Small intestine (tissue), 7 donors: Measurements from ENCODE around the gene EIF2B1. TPM values are rescaled to one million over a fixed set of nuclear protein-coding genes. Genes with fewer than 3 reads are reported as not detected.

Experiments used
- DNase-seq, 2 donors: peaks; one replicate each; pipeline versions ENCODE4 v3.0.0 to v3.0.0-alpha.2; 2013
- FAIRE-seq: peaks from 2 replicates; lab custom pipeline; 2012; peaks lifted over from hg19 to GRCh38; lab: Jason Lieb, UNC
- H3K27ac ChIP-seq, 3 donors: one replicate each; pipeline ENCODE4 v1.5.1; 2013; ENCODE audit warnings: low read length in 2 of 3, mild to moderate bottlenecking in 2 of 3, control low read depth in 1 of 3, inconsistent platforms in 1 of 3, low read depth in 1 of 3, moderate library complexity in 1 of 3
- H3K27me3 ChIP-seq, 3 donors: one replicate each; pipeline ENCODE4 v1.6.1; 2013; ENCODE audit warnings: low read length in 3 of 3, inconsistent platforms in 1 of 3; ENCODE audit not compliant: control insufficient read depth in 3 of 3, insufficient read depth in 3 of 3
- H3K36me3 ChIP-seq, 3 donors: one replicate each; pipeline ENCODE4 v1.6.1; 2013; ENCODE audit warnings: low read length in 3 of 3, inconsistent platforms in 1 of 3, low read depth in 1 of 3, mild to moderate bottlenecking in 1 of 3, moderate library complexity in 1 of 3; ENCODE audit not compliant: control insufficient read depth in 3 of 3, insufficient read depth in 2 of 3
- H3K4me1 ChIP-seq, 3 donors: one replicate each; pipeline ENCODE4 v1.6.1; 2013; ENCODE audit warnings: low read length in 2 of 3, inconsistent platforms in 1 of 3, low read depth in 1 of 3, mild to moderate bottlenecking in 1 of 3, moderate library complexity in 1 of 3; ENCODE audit not compliant: control insufficient read depth in 3 of 3, insufficient read depth in 2 of 3
- H3K4me3 ChIP-seq, 3 donors: one replicate each; pipeline ENCODE4 v1.5.1; 2013; ENCODE audit warnings: low read length in 3 of 3, control low read depth in 1 of 3, inconsistent platforms in 1 of 3, low read depth in 1 of 3, mild to moderate bottlenecking in 1 of 3, moderate library complexity in 1 of 3
- H3K9me3 ChIP-seq, 2 donors: one replicate each; pipeline ENCODE4 v1.6.1; 2013; ENCODE audit warnings: low read depth in 1 of 2, low read length in 1 of 2; ENCODE audit not compliant: control insufficient read depth in 2 of 2, insufficient read depth in 1 of 2
- WGBS, 3 donors: extraction: QIAGEN DNeasy Blood & Tissue Kit; methylation state at CpG; one replicate each; pipeline ENCODE4 v1.1.7; 2013; 5-methylcytosine and 5-hydroxymethylcytosine counted together
- polyA plus RNA-seq, 4 donors: library from polyadenylated mRNA; stranded (reverse) in 3 of 4; unstranded in 1 of 4; fragments of 200-250 nt in 3 of 4; fragments of 120-200 nt in 1 of 4; gene quantifications; one replicate each; pipeline versions ENCODE4 v1.2.1 to v1.2.3, GENCODE V29; 2013
- donor health status: healthy with polysubstance abuse.
- donor health status: control.
- donor health status: control.
- donor health status: Bipolar disorder and iron deficiency.
- donor health status: healthy.

The EIF2B1 gene
- polyA plus RNA-seq, 4 donors: 28.4 to 40.1 (median 30.9) TPM

DNA sequence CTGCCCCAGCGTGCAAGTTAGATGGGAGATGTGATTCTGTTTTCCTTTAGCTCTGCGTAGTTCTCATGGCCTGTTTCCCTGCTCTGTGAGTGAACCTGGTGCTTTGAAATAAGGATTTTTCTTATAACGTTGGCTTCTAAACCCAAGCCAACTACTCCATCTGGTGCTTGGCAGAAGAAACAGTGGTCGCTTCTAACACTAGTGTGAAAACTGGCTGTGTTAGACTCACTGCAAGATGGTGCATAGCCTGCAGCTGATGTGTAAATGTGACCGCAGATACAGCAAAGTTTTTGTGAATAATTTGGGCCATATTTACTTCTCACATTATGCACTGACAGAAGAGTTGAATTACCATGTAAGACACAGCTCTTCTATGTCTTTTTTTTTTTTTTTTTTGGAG is 12.4 kb upstream of the EIF2B1 start:
- WGBS, 3 donors: 90 to 94% (median 93%) methylated on average over 5 of the region's 5 CpGs

DNA sequence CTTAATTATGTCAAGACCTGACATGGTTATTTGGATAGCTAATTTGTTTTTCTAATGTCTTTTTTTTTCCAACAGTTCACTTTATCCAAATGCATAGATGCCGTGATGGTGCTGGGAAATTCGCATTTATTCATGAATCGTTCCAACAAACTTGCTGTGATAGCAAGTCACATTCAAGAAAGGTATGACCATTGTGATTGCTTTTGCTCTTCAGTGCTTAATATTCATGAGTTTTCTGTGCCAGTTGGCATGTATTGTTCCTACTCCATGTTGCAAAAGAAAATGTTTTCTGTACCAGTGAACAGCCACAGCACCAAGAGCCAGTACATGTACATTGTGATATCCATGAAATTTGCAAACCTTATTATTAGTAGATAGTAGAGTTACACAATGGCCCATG is 11.9 kb upstream of the EIF2B1 start:
- WGBS, 3 donors: 94 to 97% (median 97%) methylated on average over 3 of the region's 3 CpGs
- no peak for DNase-seq
- H3K4me1 ChIP-seq: no peaks in the 10 kb centered on the region
- H3K9me3 ChIP-seq: no peaks in the 10 kb centered on the region
- no peaks in the 10 kb centered on the region for H3K27me3 ChIP-seq
- peaks cover 7 to 54% (median 10%) of the 10 kb centered on the region in 3 donors for H3K36me3 ChIP-seq
- no peak overlapping the region for H3K4me3 ChIP-seq
- H3K27ac ChIP-seq: no peak overlapping the region
- FAIRE-seq: no peak

More for the DNA sequence above, 12.4 kb upstream of the EIF2B1 start:
- Histone ChIP-seq H3K4me3 (no peak overlapping the region), H3K4me1 (no peaks in the 10 kb centered on the region), H3K27me3 (no peaks in the 10 kb centered on the region), H3K36me3 (peaks cover 7 to 53% (median 10%) of the 10 kb centered on the region in 3 donors), H3K27ac (no peak overlapping the region), H3K9me3 (no peaks in the 10 kb centered on the region)
- DNase-seq: no peak
- no peak for FAIRE-seq

DNA sequence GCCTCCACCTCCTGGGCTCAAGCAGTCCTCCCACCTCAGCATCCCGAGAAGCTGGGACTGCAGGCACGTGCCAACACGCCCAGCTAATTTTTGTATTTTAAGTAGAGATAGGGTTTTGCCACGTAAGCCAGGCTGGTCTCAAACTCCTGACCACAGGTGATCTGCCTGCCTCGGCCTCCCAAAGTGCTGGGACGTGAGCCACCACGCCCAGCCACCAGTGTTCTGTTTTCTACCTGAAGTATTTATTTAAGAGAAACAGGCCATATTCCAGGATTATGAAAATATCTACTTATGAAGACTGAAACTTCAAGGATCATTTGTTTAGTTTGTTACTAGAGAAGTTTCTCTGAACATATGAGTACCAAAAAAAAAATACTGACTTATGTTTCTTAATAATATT is 10.4 kb upstream of the EIF2B1 start:
- FAIRE-seq: no peak
- DNase-seq: no peak
- H3K36me3 ChIP-seq: peaks cover 6 to 46% (median 10%) of the 10 kb centered on the region in 3 donors
- no peak overlapping the region for H3K27ac ChIP-seq
- H3K9me3 ChIP-seq: no peaks in the 10 kb centered on the region
- 79 to 93% (median 90%) methylated on average over 7 of the region's 7 CpGs for WGBS, 3 donors
- no peaks in the 10 kb centered on the region for H3K27me3 ChIP-seq
- H3K4me3 ChIP-seq: no peak overlapping the region
- no peaks in the 10 kb centered on the region for H3K4me1 ChIP-seq

DNA sequence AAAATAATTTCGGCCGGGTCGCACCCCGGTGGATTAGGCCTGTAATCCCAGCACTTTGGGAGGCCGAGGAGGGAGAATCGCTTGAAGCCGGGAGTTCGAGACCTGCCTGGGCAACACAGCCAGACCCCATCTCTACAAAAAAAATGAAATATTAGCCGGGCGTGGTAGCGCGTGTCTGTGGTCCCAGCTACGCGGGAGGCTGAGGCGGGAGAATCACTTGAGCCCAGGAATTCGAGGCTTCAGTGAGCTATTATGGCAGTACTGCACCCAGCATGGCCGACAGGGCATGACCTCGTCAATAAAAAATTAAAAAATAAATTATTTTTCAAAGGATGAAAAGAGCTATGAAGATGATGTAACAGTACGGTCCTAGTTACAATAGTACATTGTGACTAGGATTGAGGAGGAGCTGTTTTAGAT is 666 bp upstream of the EIF2B1 start:
- peak overlapping the region; percentile 58 to 93 (median 90) for H3K27ac ChIP-seq
- 3 to 7% (median 5%) methylated on average over 19 of the region's 19 CpGs for WGBS, 3 donors
- H3K27me3 ChIP-seq: no peaks in the 10 kb centered on the region
- peaks cover 0 to 9% (median 0%) of the 10 kb centered on the region in 3 donors for H3K4me1 ChIP-seq
- DNase-seq (peak in 1 of 2 donors; percentile 6), FAIRE-seq (no peak)
- peaks cover 5 to 27% (median 10%) of the 10 kb centered on the region in 3 donors for H3K36me3 ChIP-seq
- H3K4me3 ChIP-seq: peak overlapping the region; percentile 61 to 99 (median 96)
- no peaks in the 10 kb centered on the region for H3K9me3 ChIP-seq

DNA sequence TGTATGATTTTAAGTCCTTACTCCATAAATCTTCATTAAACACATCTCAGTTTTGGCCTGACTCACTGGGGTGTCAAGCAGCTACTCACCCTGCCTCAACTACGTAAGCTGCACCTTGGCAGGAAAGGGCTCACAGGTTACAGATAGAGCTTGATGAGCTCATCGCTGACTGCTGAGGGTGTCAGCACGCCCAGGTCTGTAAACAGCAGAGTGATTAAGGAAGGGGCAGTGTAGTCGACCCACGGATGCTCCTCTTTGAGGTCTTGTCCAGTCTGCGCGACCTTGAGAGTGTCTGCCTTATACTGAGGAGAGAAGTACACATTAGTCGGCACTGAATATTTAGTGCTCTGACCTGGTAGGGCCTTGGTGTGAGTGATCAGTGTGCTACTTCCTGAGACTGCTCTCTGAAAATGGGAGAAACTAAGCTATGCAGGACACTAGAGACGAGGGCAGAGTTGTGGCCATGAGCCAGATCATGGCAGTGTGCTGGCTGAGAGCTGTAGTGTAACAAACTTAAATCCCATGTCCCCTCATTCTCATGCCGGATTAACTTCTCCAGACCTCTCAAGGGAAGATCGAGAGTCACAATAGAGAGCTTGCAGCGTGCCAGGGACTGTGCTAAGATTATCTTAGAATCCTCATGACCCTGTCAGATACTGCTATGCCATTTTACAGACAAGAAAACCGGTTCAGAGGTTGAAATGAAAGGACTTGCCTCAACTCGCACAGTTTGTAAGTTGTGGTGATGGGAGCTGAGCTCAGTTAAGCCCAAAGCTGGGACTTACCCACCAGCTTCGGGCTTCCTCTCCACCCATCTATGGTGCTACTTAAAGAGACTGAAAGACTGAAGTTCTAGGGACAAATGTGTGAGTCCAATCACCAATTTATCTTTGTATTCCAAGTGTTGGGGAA is 11.6 kb downstream of the EIF2B1 start:
- H3K36me3 ChIP-seq: peaks cover 25 to 73% (median 33%) of the 10 kb centered on the region in 3 donors
- no peaks in the 10 kb centered on the region for H3K9me3 ChIP-seq
- DNase-seq (no peak), FAIRE-seq (no peak)
- H3K27me3 ChIP-seq: no peaks in the 10 kb centered on the region
- WGBS, 3 donors: 83 to 85% (median 84%) methylated on average over 15 of the region's 15 CpGs
- H3K27ac ChIP-seq: no peak overlapping the region
- H3K4me1 ChIP-seq: no peaks in the 10 kb centered on the region
- no peak overlapping the region for H3K4me3 ChIP-seq

DNA sequence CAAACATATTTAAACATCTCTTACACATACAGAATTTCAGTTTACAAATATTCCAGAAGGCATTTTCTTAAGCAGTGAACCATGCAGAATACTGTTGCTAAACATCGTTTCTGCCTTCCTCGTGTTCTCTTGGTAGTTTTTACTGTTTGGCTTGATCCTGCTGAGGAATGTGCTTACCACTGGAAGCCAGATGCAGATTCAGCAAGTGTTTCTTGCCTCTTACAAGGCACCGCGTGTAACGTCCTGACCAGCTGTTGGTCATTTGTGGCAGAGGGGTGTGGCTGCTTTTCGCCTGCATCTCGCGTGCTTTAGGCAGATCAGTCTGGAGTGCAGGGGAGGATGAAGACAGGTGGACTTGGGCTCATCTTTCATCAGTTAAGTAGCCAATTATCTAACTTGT is 12.4 kb downstream of the EIF2B1 start:
- Histone ChIP-seq H3K27ac (no peak overlapping the region), H3K4me1 (no peaks in the 10 kb centered on the region), H3K9me3 (no peaks in the 10 kb centered on the region), H3K36me3 (peaks cover 28 to 74% (median 36%) of the 10 kb centered on the region in 3 donors), H3K4me3 (no peak overlapping the region), H3K27me3 (no peaks in the 10 kb centered on the region)
- FAIRE-seq (no peak), DNase-seq (no peak)
- 76 to 82% (median 81%) methylated on average over 8 of the region's 8 CpGs for WGBS, 3 donors

DNA sequence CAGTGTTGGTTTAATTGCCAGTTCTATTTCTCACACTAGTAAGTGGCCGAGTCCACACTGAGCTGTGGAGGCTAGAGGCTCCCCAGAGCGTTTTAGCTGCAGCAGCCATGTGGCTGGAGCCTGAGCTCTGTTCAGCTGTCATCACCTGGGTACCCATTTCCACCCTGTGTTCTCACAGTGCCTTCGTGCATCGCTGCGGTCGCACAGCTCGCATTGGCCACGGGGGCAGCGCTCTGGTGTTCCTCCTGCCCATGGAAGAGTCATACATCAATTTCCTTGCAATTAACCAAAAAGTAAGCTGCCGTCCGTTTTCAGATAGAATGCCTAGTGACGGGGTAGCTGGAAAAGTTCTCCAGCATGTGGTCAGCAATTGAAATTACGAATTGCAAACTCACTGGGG is 15.9 kb downstream of the EIF2B1 start:
- Histone ChIP-seq H3K9me3 (no peaks in the 10 kb centered on the region), H3K36me3 (peaks cover 38 to 69% (median 38%) of the 10 kb centered on the region in 3 donors), H3K4me3 (no peak overlapping the region), H3K4me1 (no peaks in the 10 kb centered on the region), H3K27ac (no peak overlapping the region), H3K27me3 (no peaks in the 10 kb centered on the region)
- DNase-seq (no peak), FAIRE-seq (no peak)
- WGBS, 3 donors: 90 to 94% (median 93%) methylated on average over 13 of the region's 13 CpGs

DNA sequence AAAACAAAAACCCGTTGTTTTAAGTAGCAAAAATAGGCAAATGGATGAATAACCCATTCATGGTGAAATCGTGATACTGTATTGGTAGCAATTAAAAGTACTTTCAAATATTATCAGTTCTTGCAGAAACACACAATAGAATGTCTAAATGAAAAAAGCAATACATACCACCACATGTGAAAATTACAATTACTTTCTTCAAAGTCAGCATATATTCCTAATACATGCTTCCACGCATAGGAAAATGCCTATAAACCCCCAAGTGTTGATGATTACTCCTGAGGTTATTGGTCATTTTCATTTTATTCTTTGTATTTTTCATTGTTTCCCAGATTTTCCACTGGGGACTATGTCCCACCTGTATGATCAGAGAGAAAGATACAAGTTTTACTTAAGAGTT is 16.3 kb downstream of the EIF2B1 start:
- Histone ChIP-seq H3K27me3 (no peaks in the 10 kb centered on the region), H3K27ac (no peak overlapping the region), H3K4me3 (no peak overlapping the region), H3K36me3 (peaks cover 36 to 68% (median 39%) of the 10 kb centered on the region in 3 donors), H3K9me3 (no peaks in the 10 kb centered on the region), H3K4me1 (no peaks in the 10 kb centered on the region)
- WGBS, 3 donors: 85 to 93% (median 92%) methylated on average over 3 of the region's 3 CpGs
- FAIRE-seq (no peak), DNase-seq (no peak)
